Left renal cortex interstitium (tissue), 4 donors: ENCODE measurements around the gene MYO1A. TPM values are rescaled to one million over a fixed set of nuclear protein-coding genes. Genes with fewer than 3 reads are reported as not detected.
A peak's percentile ranks its signal among the peaks of the same experiment; 100 is the strongest.
"Not testable (repeated sequence)": the region's sequence is repeated elsewhere in the genome, so short reads cannot be mapped to it uniquely, and the experiment has no call there.

Experiments used
- DNase-seq, 4 donors: peaks; one replicate each; pipeline ENCODE4 v3.0.0-alpha.2; 2013; ENCODE audit warnings: low read depth in 4 of 4, low spot score in 2 of 4, missing footprints in 1 of 4
- polyA plus RNA-seq, 4 donors: library from polyadenylated mRNA; unstranded; fragments of 120-200 nt; gene quantifications; one replicate each; pipeline ENCODE4 v1.2.1, GENCODE V29; 2013; ENCODE audit not compliant: insufficient read length in 4 of 4

The MYO1A gene
- polyA plus RNA-seq, 4 donors = 0.16 to 0.22 (median 0.17) TPM; not detected in 1

DNA sequence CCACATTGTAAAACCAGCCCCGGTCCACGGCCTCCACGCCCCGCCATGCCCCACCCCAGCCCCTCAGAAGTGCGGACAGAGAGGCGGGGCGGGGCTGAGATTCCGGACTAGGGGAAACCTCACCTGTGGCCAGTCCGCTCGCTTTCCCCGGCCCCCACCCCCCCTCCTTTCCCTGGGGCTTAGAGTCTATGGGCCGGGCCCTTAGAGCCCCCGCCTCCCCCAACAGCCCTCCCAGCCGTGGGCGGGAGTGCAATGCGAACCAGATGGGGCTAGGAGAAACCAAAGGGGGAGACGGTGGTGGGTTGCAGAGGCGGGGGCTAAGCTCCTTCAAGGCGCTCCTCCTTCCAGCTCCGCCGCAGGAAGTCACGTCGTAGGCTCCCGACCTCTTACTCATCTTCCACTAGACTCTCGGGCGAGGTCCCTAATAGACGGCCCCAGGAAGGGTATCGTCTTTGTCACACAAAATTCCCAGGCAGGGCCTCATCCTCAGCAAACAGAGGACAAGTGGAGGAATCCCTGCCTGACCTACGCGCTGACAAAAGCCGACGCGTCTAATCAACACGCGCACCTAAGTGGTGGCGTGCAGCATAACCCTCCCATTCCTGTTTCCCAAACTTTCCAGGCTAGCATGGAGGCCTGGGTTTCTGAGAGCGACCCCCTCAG, 37.9 kb upstream of the MYO1A start:
- peak in 3 of 4 donors; percentile 82 to 92 (median 91) for DNase-seq

GRCh38 chr12:57087010-57087690, 37.2 kb upstream of the MYO1A start:
- peak in 1 of 4 donors; percentile 65 for DNase-seq

DNA sequence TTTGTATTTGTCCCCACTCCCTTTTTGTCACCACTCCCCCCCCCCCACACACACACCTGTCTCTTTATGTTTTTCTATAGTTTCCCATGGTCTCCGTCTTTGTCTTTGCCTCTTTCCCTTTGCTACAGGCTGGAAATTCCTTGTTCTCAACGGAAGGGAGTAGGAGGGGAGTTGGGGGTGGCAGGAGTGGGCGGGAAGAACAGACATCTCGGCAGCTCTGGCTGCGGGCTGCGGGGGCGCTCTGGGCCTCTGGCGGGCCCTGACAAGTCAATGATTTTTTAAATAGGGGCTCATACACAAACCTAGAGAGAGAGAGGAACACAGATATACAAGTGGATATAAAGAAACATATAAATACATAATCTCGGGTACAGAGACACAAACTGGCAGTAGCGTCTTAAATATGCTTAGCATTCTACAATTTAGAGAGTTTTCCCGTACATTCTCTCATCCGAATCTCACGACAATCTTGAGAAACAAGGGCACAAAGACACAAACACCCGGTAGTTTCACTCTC, 36.6 kb upstream of the MYO1A start:
- DNase-seq = peak in 1 of 4 donors; percentile 69

- DNase-seq = peak in 3 of 4 donors; percentile 52 to 77 (median 67)
Observed at GRCh38 chr12:57085999-57086492, 36.1 kb upstream of the MYO1A start.

DNA sequence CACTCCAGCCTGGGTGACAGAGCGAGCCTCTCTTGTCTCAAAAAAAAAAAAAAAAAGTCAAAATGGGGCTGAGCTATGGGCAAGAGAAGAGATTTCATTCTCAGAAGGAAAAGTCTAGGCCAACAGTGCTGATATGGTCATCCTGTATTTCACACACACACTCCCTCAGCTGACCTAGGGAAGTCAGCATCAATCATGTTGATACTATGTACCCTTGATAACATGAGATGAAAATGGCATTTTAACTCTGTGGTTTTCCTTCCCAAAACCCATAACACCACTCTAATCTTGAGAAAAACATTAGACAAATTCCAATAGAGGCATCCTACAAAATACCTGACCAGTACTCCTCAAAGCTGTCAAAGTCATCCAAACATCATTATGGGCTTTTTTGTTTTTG, 30.9 kb upstream of the MYO1A start:
- no peak for DNase-seq

DNA sequence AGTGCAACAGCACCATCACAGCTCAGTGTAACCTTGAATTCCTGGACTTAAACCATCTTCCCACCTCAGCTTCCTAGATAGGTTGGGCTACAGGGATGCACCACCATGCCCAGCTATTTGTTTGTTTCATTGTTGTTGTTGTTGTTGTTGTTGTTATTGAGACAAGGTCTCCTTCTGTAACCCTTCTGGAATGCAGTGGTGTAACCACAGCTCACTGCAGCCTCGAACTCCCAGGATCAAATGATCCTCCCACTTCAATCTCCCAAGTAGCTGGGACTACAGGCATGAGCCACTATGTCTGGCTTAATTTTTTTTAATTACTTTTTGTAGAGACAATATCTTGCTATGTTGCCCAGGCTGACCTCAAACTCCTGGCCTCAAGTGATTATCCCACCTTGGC, 29.9 kb upstream of the MYO1A start:
- no peak for DNase-seq

GRCh38 chr12:57078519-57079404, 28.8 kb upstream of the MYO1A start, which contains the start of gene NEMP1:
TSS of gene NEMP1 (minus strand) at chr12:57078791. CDS start at chr12:57078745, 46 bp downstream.
- DNase-seq = peak; percentile 96 to 100 (median 98)

DNA sequence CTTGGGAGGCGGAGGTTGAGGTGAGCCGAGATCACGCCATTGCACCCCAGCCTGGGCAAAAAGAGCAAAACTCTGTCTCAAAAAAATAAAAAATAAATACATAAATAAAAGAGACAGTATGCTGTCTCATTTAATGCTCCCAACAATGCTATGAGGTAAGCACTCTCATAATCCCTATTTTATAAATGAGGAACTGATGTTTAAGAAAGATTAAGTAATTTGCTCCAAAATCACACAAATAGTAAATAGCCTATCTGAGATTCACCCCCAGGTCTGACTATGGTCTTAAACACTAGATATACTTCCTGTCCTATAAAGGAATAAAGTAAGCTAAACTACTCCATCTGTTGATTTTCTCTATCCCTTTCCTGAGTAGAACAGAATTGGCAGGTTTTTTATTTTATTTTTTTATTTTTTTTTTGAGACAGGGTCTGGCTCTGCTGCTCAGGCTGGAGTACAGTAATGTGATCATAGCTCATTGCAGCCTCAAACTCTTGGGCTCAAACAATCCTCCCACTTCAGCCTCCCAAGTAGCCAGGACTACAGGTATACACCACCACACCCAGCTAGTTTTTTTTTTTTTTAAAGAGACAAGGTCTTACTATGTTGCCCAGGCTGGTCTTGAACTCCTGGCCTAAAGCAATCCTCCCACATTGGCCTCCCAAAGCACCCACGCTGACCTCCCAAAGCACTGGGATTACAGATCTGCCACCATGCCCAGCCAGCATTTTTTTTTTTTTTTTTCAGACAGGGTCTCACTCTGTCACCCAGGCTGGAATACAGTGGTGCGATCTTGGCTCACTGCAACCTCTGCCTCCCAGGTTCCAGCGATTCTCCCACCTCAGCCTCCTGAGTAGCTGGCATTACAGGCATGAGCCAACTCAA, 23.9 kb upstream of the MYO1A start:
- not testable (repeated sequence) for DNase-seq

DNA sequence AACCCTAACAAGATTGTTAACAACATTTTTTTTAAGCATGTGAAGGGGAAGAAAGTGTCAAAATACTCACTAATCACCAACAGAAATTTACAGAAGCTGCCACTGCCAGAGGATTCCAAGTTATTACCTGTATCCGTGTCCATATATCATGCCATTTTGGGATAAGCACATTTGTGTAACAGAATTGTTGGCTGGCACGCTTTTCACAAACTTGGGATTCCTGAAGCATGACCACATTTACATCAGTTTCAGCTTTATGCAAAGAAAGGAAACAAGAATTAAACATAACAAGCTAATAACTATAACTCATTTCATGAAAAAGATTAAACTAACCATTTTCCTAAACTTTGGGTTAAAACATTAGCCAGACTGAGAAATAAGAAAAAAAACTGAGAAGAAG, 22.7 kb upstream of the MYO1A start:
- DNase-seq = no peak

GRCh38 chr12:57069523-57069922, 19.6 kb upstream of the MYO1A start:
- peak in 3 of 4 donors; percentile 42 to 77 (median 59) for DNase-seq

GRCh38 chr12:57066245-57066644, 16.3 kb upstream of the MYO1A start:
- no peak for DNase-seq

- no peak for DNase-seq
Observed at GRCh38 chr12:57063991-57064685, 14.2 kb upstream of the MYO1A start.

- no peak for DNase-seq
Observed at GRCh38 chr12:57058454-57058853, 8.5 kb upstream of the MYO1A start.

- DNase-seq = no peak
Observed at GRCh38 chr12:57057067-57057751, 7.3 kb upstream of the MYO1A start.

GRCh38 chr12:57055824-57056223, 5.9 kb upstream of the MYO1A start:
- no peak for DNase-seq

- not testable (repeated sequence) for DNase-seq
Observed at GRCh38 chr12:57053901-57054300, 4.0 kb upstream of the MYO1A start.

GRCh38 chr12:57053146-57053545, 3.2 kb upstream of the MYO1A start:
- not testable (repeated sequence) for DNase-seq

GRCh38 chr12:57051011-57051410, 1.1 kb upstream of the MYO1A start:
- DNase-seq = no peak

DNA sequence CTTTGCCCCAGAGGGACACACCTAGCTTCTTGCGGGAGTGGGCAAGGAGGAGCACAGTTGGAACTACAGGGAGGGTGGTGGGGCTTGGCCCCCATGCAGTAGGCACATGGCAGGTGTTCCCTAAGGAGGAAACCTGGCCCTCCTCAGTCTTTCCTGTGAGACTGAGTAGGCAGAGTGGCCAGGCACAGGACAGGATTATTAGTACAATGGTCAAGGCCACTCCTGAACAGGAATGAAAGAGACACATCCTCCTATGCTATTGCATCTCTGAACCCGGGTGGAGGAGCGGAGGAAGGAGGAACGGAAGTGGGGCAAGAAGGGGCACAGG, 846 bp downstream of the MYO1A start:
- no peak for DNase-seq
